ENCODE data around the gene UCKL1.

The UCKL1 gene

DNA sequence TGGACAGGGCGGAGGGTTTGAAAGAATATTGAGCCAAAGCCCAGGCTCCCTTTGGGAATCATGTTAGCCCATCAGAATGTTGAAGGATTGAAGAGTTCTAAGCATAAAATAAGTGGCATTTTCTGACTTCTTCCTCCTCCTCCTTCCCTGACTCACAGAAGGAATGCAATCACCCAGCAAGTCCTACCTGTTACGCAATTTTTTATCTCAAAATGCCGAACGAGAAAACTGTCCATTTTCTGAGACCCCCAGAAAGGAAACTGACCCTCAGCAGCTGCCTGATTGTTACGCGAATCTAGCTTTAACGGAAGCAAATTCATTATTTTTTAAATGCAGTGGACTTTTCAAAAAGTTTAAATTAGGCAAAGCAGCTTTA is 66.0 kb downstream of the UCKL1 start:
- no peak for DNase-seq (ENCODE audit: low spot score)
